Muscle layer of colon (tissue), 2 donors: ENCODE data around the gene SNX27.
A peak's percentile ranks its signal among the peaks of the same experiment; 100 is the strongest.
"Not testable (repeated sequence)": the region's sequence is repeated elsewhere in the genome, so short reads cannot be mapped to it uniquely, and the experiment has no call there.

Source experiments
- H3K27ac ChIP-seq: one replicate; pipeline ENCODE4 v1.7.0; 2013; ENCODE audit warnings: low read depth, mild to moderate bottlenecking, low read length, moderate library complexity
- H3K27me3 ChIP-seq, 2 donors: one replicate each; pipeline ENCODE4 v1.7.0; 2013; ENCODE audit warnings: low read length in 2 of 2, mild to moderate bottlenecking in 2 of 2; ENCODE audit not compliant: insufficient read depth in 2 of 2, control insufficient read depth in 1 of 2
- H3K36me3 ChIP-seq: one replicate; pipeline ENCODE4 v1.7.0; 2013; ENCODE audit warnings: mild to moderate bottlenecking, low read length; ENCODE audit not compliant: insufficient read depth
- H3K4me1 ChIP-seq: one replicate; pipeline ENCODE4 v1.7.0; 2013; ENCODE audit warnings: mild to moderate bottlenecking, low read length; ENCODE audit not compliant: insufficient read depth
- H3K4me3 ChIP-seq, 2 donors: one replicate each; pipeline ENCODE4 v1.7.0; 2013; ENCODE audit warnings: low read length in 2 of 2, low read depth in 1 of 2, mild to moderate bottlenecking in 1 of 2, moderate library complexity in 1 of 2
- H3K9ac ChIP-seq: one replicate; pipeline ENCODE4 v1.7.0; 2013; ENCODE audit warnings: low read length
- H3K9me3 ChIP-seq: one replicate; pipeline ENCODE4 v1.7.0; 2013; ENCODE audit warnings: mild to moderate bottlenecking, low read length
- donor health status: abdominal sarcoma.
- donor health status: Adenocarcinoma of cecum.

The SNX27 gene

GRCh38 chr1:151581921-151582320 is 29.9 kb upstream of the SNX27 start:
- Histone ChIP-seq H3K27me3 (no peaks in the 10 kb centered on the region), H3K4me1 (peaks cover 4% of the 10 kb centered on the region), H3K9ac (no peak overlapping the region), H3K4me3 (no peak overlapping the region), H3K9me3 (no peaks in the 10 kb centered on the region), H3K27ac (no peak overlapping the region), H3K36me3 (peaks cover 20% of the 10 kb centered on the region)

GRCh38 chr1:151583796-151584195 is 28.1 kb upstream of the SNX27 start:
- no peak overlapping the region for H3K4me3 ChIP-seq
- no peak overlapping the region for H3K9ac ChIP-seq
- peaks cover 4% of the 10 kb centered on the region for H3K4me1 ChIP-seq
- H3K27me3 ChIP-seq: no peaks in the 10 kb centered on the region
- no peak overlapping the region for H3K27ac ChIP-seq
- H3K9me3 ChIP-seq: no peaks in the 10 kb centered on the region
- H3K36me3 ChIP-seq: peaks cover 14% of the 10 kb centered on the region

DNA sequence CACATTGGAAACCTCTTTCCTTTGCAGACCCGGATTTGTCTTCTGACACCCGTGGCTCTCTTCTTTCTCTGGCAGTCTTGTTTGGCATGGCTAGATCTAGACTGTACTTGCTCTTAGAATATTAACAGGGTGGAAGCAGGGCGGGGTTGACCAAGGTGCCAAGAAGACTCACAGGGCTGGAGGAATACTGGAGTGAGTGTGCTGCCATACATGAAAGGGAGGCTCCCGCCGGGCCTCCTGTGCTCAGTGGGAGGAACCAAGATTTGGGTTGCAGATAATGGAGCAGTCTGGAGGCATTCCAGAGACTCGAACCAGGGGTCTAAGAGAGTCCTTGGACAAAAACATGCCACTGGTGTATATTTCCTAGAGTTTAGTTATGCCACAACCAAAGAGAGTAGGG is 27.6 kb upstream of the SNX27 start:
- H3K27ac ChIP-seq: no peak overlapping the region
- H3K9me3 ChIP-seq: no peaks in the 10 kb centered on the region
- peaks cover 9% of the 10 kb centered on the region for H3K36me3 ChIP-seq
- H3K27me3 ChIP-seq: no peaks in the 10 kb centered on the region
- H3K9ac ChIP-seq: no peak overlapping the region
- peaks cover 4% of the 10 kb centered on the region for H3K4me1 ChIP-seq
- no peak overlapping the region for H3K4me3 ChIP-seq

DNA sequence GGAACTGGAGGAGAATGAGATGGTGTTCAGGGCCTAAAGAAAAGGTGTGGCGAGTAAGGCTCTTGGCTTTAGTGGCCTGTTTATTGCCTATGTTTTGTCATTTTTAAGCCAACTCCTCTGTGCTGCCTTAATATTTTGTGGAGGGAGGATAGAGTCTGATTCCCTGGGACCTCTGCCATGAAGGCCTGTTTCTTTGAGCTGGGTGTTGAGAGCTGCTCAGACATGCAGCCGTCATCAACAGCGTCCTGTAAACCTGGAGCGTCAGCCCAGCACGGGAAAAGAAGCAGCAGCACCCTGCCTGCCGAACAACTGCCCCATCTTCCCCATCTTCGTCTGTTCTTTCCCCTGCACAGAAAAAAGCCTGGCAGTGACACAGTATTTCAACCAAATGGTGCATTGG is 27.1 kb upstream of the SNX27 start:
- no peaks in the 10 kb centered on the region for H3K9me3 ChIP-seq
- H3K27me3 ChIP-seq: no peaks in the 10 kb centered on the region
- H3K9ac ChIP-seq: no peak overlapping the region
- H3K36me3 ChIP-seq: peaks cover 4% of the 10 kb centered on the region
- no peak overlapping the region for H3K4me3 ChIP-seq
- no peak overlapping the region for H3K27ac ChIP-seq
- peaks cover 4% of the 10 kb centered on the region for H3K4me1 ChIP-seq

- peaks cover 4% of the 10 kb centered on the region for H3K4me1 ChIP-seq
- no peak overlapping the region for H3K4me3 ChIP-seq
- no peaks in the 10 kb centered on the region for H3K27me3 ChIP-seq
- no peak overlapping the region for H3K27ac ChIP-seq
- no peaks in the 10 kb centered on the region for H3K9me3 ChIP-seq
- no peak overlapping the region for H3K9ac ChIP-seq
- H3K36me3 ChIP-seq: no peaks in the 10 kb centered on the region
These were observed 26.2 kb upstream of the SNX27 start for GRCh38 chr1:151585622-151586021.

DNA sequence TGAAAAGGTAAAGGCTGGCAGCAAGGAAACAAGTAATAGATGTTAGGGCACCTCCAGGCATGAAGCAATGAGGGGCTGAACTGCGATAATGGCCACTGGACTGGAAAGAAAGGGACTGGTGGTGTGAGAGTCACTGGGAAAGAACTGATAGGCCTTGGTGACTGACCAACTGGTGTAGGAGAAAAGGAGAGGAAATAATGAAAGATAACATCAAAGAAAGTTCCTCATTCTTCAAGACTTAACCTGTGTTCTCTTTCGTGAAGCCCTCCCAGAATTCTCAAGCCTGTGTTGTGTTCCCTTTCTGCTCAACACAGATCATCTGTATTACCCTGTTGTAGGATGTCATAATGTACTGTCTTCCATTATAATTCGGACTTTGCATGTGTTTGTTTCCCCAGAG is 20.9 kb upstream of the SNX27 start:
- no peak overlapping the region for H3K27ac ChIP-seq
- H3K27me3 ChIP-seq: no peaks in the 10 kb centered on the region
- H3K4me3 ChIP-seq: no peak overlapping the region
- H3K4me1 ChIP-seq: no peaks in the 10 kb centered on the region
- no peaks in the 10 kb centered on the region for H3K9me3 ChIP-seq
- no peak overlapping the region for H3K9ac ChIP-seq
- H3K36me3 ChIP-seq: no peaks in the 10 kb centered on the region

DNA sequence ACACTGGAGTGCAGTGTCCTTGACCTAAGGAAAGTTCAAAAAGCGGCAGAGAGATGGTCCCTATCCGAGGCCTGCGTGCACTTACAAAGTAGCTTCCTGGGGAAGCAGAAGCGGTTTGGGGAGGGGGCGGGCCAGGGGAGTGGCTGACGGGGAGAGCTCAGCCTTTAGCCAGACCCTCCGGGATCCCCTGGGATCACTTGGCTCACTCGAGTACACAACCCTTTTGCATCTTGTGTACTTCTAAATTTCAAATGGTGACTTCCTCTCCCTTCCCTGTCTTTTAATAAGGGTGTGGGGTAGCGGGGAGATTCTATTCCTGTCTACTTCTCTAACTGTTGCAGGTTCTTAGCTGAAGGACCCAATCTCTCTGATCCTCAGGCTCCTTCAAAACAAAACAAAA is 18.1 kb upstream of the SNX27 start:
- Histone ChIP-seq H3K9me3 (no peaks in the 10 kb centered on the region), H3K4me1 (no peaks in the 10 kb centered on the region), H3K27me3 (no peaks in the 10 kb centered on the region), H3K36me3 (no peaks in the 10 kb centered on the region), H3K4me3 (peak overlapping the region in 1 of 2 donors; percentile 13), H3K9ac (no peak overlapping the region), H3K27ac (no peak overlapping the region)

DNA sequence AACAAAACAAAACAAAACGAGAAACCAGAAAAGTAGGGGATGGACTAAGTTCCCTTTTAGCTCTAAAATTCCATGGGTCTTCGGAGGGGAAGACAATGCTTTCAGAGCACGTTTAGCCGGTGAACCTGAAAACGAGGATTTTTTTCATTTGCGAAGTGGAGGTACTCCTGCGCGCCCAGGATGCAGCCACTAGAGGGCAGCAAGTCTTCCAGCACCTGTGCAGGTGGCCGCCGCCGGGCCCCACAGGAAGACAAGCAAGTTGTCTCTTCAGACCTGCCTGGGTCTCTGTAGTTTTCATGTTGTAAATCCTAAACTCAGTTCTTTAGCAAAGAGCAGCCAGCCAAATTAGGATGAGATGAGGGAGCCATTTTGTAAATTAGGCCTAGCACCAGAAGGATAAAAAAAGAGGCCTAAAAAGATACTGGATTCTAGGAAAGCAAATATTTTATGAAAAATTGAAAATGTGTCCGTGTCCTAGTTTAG is 17.7 kb upstream of the SNX27 start:
- Histone ChIP-seq H3K4me3 (peak overlapping the region in 1 of 2 donors; percentile 13), H3K36me3 (no peaks in the 10 kb centered on the region), H3K27me3 (no peaks in the 10 kb centered on the region), H3K4me1 (no peaks in the 10 kb centered on the region), H3K27ac (no peak overlapping the region), H3K9ac (no peak overlapping the region), H3K9me3 (no peaks in the 10 kb centered on the region)

DNA sequence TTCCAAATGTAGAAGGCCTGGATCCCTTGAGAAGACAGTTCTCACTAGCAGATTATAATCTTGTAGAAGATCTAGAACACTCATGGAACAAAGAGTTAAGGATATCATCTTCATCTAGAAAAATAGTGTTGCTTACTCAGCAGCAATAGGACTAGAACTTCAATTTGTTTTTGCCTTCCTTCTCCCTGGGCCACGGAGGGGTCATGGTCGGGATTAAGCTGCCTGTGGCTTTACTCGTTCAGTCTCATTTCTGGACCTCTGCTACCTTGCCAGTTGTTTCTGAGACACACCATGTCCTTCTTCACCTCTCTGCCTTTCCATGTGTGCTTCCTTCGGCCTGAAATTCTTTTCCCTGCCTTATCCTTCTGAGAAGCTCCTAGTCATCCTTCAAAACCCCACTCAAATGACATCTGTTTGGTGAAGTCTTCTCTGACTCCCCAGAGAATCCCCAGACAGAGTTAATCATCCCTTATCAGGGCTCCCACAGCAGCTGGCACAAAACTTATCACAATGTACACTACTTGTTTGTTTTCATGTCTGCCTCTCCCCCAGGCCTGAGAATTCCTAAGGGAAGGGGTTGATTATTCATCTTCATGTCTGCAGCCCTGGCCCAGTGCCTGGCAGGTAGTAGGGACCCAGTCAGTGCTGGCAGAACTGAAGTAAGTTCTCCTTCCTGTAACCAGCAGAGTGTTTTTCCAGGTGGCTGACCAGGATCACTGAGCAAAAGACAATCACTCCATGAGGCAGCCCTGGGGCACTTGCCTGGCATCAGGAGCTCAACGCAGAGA is 15.5 kb upstream of the SNX27 start:
- Histone ChIP-seq H3K4me1 (no peaks in the 10 kb centered on the region), H3K27me3 (no peaks in the 10 kb centered on the region), H3K4me3 (no peak overlapping the region), H3K9ac (no peak overlapping the region), H3K9me3 (no peaks in the 10 kb centered on the region), H3K27ac (no peak overlapping the region), H3K36me3 (no peaks in the 10 kb centered on the region)

DNA sequence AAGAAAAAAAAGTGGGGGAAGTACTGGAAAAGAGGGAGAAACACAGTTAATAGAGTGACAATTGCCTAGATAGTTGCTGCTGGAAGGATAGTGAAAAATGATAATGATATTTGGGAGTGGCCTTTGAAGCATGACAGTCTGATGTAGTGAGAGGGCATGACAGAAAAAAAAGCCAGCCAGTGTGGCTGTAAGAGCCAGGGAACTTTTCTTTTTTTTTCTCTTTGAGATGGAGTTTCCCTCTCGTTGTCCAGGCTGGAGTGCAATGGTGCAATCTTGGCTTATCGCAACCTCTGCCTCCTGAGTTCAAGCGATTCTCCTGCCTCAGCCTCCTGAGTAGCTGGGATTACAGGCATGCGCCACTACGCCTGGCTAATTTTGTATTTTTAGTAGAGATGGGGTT is 9.3 kb upstream of the SNX27 start:
- H3K27ac ChIP-seq, H3K36me3 ChIP-seq, H3K9ac ChIP-seq, H3K9me3 ChIP-seq, H3K4me1 ChIP-seq, H3K27me3 ChIP-seq, H3K4me3 ChIP-seq: not testable (repeated sequence)

GRCh38 chr1:151604291-151604690 is 7.6 kb upstream of the SNX27 start:
- Histone ChIP-seq H3K9me3 (no peaks in the 10 kb centered on the region), H3K4me3 (no peak overlapping the region), H3K9ac (no peak overlapping the region), H3K27me3 (no peaks in the 10 kb centered on the region), H3K27ac (no peak overlapping the region), H3K4me1 (no peaks in the 10 kb centered on the region), H3K36me3 (no peaks in the 10 kb centered on the region)

- no peaks in the 10 kb centered on the region for H3K9me3 ChIP-seq
- no peak overlapping the region for H3K27ac ChIP-seq
- peaks cover 3% of the 10 kb centered on the region for H3K4me1 ChIP-seq
- H3K36me3 ChIP-seq: no peaks in the 10 kb centered on the region
- no peak overlapping the region for H3K4me3 ChIP-seq
- no peak overlapping the region for H3K9ac ChIP-seq
- no peaks in the 10 kb centered on the region for H3K27me3 ChIP-seq
These were observed 5.5 kb upstream of the SNX27 start for GRCh38 chr1:151606384-151606783.
